Ovary (tissue), 9 donors: ENCODE measurements around the gene GADD45B. TPM values are rescaled to one million over a fixed set of nuclear protein-coding genes. Genes with fewer than 3 reads are reported as not detected.
A peak's percentile ranks its signal among the peaks of the same experiment; 100 is the strongest.
"Not testable (repeated sequence)": the region's sequence is repeated elsewhere in the genome, so short reads cannot be mapped to it uniquely, and the experiment has no call there.

Source experiments
- DNase-seq, 5 donors: peaks; one replicate each; pipeline ENCODE4 v3.0.0-alpha.2; 2019 to 2020
- H3K27ac ChIP-seq, 2 donors: fragments of 200-600 bp; one replicate each; pipeline versions ENCODE4 v1.5.1 to v1.8.0; 2019 to 2022
- H3K27me3 ChIP-seq: fragments of 200-600 bp; one replicate; pipeline ENCODE4 v1.8.0; 2022
- H3K36me3 ChIP-seq: fragments of 200-600 bp; sonication (generic); one replicate; pipeline ENCODE4 v1.5.1; 2019
- H3K4me1 ChIP-seq: one replicate; pipeline ENCODE4 v1.8.1; 2013; ENCODE audit warnings: mild to moderate bottlenecking, moderate library complexity; ENCODE audit not compliant: insufficient read depth
- H3K4me3 ChIP-seq: fragments of 200-600 bp; sonication (generic); one replicate; pipeline ENCODE4 v1.5.1; 2017
- H3K9me3 ChIP-seq, 2 donors: fragments of 200-600 bp in 1 of 2; sonication (generic) in 1 of 2; one replicate each; pipeline versions ENCODE4 v1.5.1 to v1.8.1; 2013 to 2019; ENCODE audit warnings: mild to moderate bottlenecking in 1 of 2, moderate library complexity in 1 of 2
- CTCF ChIP-seq, 3 donors: fragments of 450-650 bp in 2 of 3; fragments of 200-600 bp in 1 of 3; IDR thresholded peaks; one replicate each; pipeline versions ENCODE4 v1.5.1 to v1.8.0; 2016 to 2022; ENCODE audit warnings: antibody characterized with exemption in 3 of 3, mild to moderate bottlenecking in 1 of 3
- EP300 ChIP-seq: sonication (generic); formaldehyde crosslinking; IDR thresholded peaks from one replicate; pipeline ENCODE4 v1.6.1; 2017; ENCODE audit warnings: antibody characterized with exemption
- POLR2A ChIP-seq: fragments of 450-650 bp; IDR thresholded peaks from one replicate; pipeline ENCODE4 v1.6.1; 2017; ENCODE audit warnings: antibody characterized with exemption, mild to moderate bottlenecking, moderate library complexity
- WGBS, 3 donors: extraction: QIAGEN DNeasy Blood & Tissue Kit in 1 of 3; methylation state at CpG; one replicate each; pipeline versions ENCODE4 v1.1.5 to v1.1.7; 2013 to 2017; 5-methylcytosine and 5-hydroxymethylcytosine counted together
- intact Hi-C, 4 donors: fragments of 100-400 bp; cut with DNase I; formaldehyde crosslinking; loops; one replicate each; pipeline versions ENCODE4 v1.11.0 to v1.15.1; 2022 to 2023
- polyA plus RNA-seq, 2 donors: library from polyadenylated mRNA; stranded (reverse); fragments of 200-250 nt in 1 of 2; fragments of 350-450 nt in 1 of 2; fragmentation: Illumina TruSeq in 1 of 2; extraction: RNeasy Lipid Tissue Mini Kit (QIAGEN cat#74804) in 1 of 2; gene quantifications; one replicate each; pipeline ENCODE4 v1.2.3, GENCODE V29; 2013 to 2014
- total RNA-seq, 7 donors: library from RNA; depleted of rRNA in 2 of 7; stranded (reverse); fragments of >200 nt in 2 of 7; fragmentation: NEBNext Ultra II Directional in 3 of 7; extraction: Animal tissue kit (Norgen Biotek cat#: 25700) in 3 of 7; gene quantifications; one replicate each; pipeline versions ENCODE4 v1.1.0 to v1.2.4, GENCODE V29; 2016 to 2023
- donor health status: DM: no; HTN: no; CAD: no; lungs with moderate emphysema.
- donor health status: DM: no; HTN: no; CAD: no.
- donor health status: Bipolar disorder and iron deficiency.
- donor health status: DM: yes; HTN: yes; CAD: no.
- donor health status: DM: no; HTN: no; CAD: no.
- donor health status: DM: yes; HTN: yes; CAD: no.

Gene GADD45B
- total and polyA plus RNA-seq, 9 donors = 17.8 to 414 (median 73.9) TPM

GRCh38 chr19:2462635-2463421 is 13.1 kb upstream of the GADD45B start:
- no peaks in the 10 kb centered on the region for H3K9me3 ChIP-seq
- peak in 1 of 3 donors; percentile 19 for TF ChIP-seq CTCF (IDR thresholded peaks at IDR 0.05)
- TF ChIP-seq POLR2A = peak; percentile 50
- no peak for TF ChIP-seq EP300
- WGBS, 3 donors = 3 to 6% (median 4%) methylated on average over 44 to 46 of the region's 46 CpGs
- H3K36me3 ChIP-seq = no peaks in the 10 kb centered on the region
- H3K4me1 ChIP-seq = peaks cover 2% of the 10 kb centered on the region
- H3K27me3 ChIP-seq = no peaks in the 10 kb centered on the region
- peak overlapping the region; percentile 32 for H3K4me3 ChIP-seq
- intact Hi-C loops = no loop called here
- no peak overlapping the region for H3K27ac ChIP-seq
- DNase-seq = peak; percentile 90 to 94 (median 92)

- H3K27me3 ChIP-seq, H3K4me1 ChIP-seq, intact Hi-C loops, H3K9me3 ChIP-seq, H3K36me3 ChIP-seq, DNase-seq, H3K4me3 ChIP-seq, H3K27ac ChIP-seq: not testable (repeated sequence)
- WGBS, 3 donors = 94 to 97% (median 96%) methylated on average over 5 of the region's 5 CpGs
These were observed 12.2 kb upstream of the GADD45B start for GRCh38 chr19:2463694-2464093.

- no peak for TF ChIP-seq EP300
- TF ChIP-seq CTCF (IDR thresholded peaks at IDR 0.05) = no peak
- TF ChIP-seq POLR2A = no peak
- DNase-seq = no peak
- no peaks in the 10 kb centered on the region for H3K36me3 ChIP-seq
- intact Hi-C loops = no loop called here
- no peak overlapping the region for H3K27ac ChIP-seq
- no peaks in the 10 kb centered on the region for H3K27me3 ChIP-seq
- peaks cover 2% of the 10 kb centered on the region for H3K4me1 ChIP-seq
- no peaks in the 10 kb centered on the region for H3K9me3 ChIP-seq
- no peak overlapping the region for H3K4me3 ChIP-seq
- 68 to 75% (median 68%) methylated on average over 5 of the region's 5 CpGs for WGBS, 3 donors
These were observed 11.5 kb upstream of the GADD45B start for GRCh38 chr19:2464389-2464788.

- H3K27ac ChIP-seq = no peak overlapping the region
- no peaks in the 10 kb centered on the region for H3K9me3 ChIP-seq
- intact Hi-C loops = no loop called here
- no peaks in the 10 kb centered on the region for H3K4me1 ChIP-seq
- WGBS, 3 donors = 73 to 75% (median 73%) methylated on average over 12 of the region's 12 CpGs
- no peak for DNase-seq
- no peaks in the 10 kb centered on the region for H3K27me3 ChIP-seq
- TF ChIP-seq POLR2A = no peak
- no peak for TF ChIP-seq EP300
- no peak for TF ChIP-seq CTCF (IDR thresholded peaks at IDR 0.05)
- H3K36me3 ChIP-seq = no peaks in the 10 kb centered on the region
- H3K4me3 ChIP-seq = no peak overlapping the region
These were observed 7.3 kb upstream of the GADD45B start for GRCh38 chr19:2468596-2468995.

- intact Hi-C loops = no loop called here
- no peak for TF ChIP-seq CTCF (IDR thresholded peaks at IDR 0.05)
- TF ChIP-seq EP300 = no peak
- TF ChIP-seq POLR2A = no peak
- H3K27ac ChIP-seq = no peak overlapping the region
- DNase-seq = no peak
- no peaks in the 10 kb centered on the region for H3K9me3 ChIP-seq
- H3K36me3 ChIP-seq = no peaks in the 10 kb centered on the region
- H3K27me3 ChIP-seq = no peaks in the 10 kb centered on the region
- no peaks in the 10 kb centered on the region for H3K4me1 ChIP-seq
- 57 to 64% (median 61%) methylated on average over 23 of the region's 23 CpGs for WGBS, 3 donors
- H3K4me3 ChIP-seq = no peak overlapping the region
These were observed 6.6 kb upstream of the GADD45B start for GRCh38 chr19:2469102-2469914.

GRCh38 chr19:2469915-2470200 is 6.1 kb upstream of the GADD45B start:
- H3K9me3 ChIP-seq, H3K27ac ChIP-seq, intact Hi-C loops, H3K27me3 ChIP-seq, H3K4me3 ChIP-seq, H3K4me1 ChIP-seq, DNase-seq, H3K36me3 ChIP-seq: not testable (repeated sequence)
- 84 to 87% (median 87%) methylated on average over 8 of the region's 8 CpGs for WGBS, 3 donors
